Neuronal stem cell (in vitro differentiated cells): ENCODE results near the gene SELENOF.

Experiments used
- DNase-seq: peaks from one replicate; pipeline ENCODE4 v3.0.0-alpha.2; 2013; ENCODE audit warnings: low spot score
- H2AFZ ChIP-seq: one replicate; pipeline ENCODE4 v1.6.1; 2013; ENCODE audit warnings: mild to moderate bottlenecking, low read length, inconsistent platforms
- H2AK5ac ChIP-seq: 2 replicates; pipeline ENCODE4 v1.6.1; 2013; ENCODE audit warnings: low read depth, mild to moderate bottlenecking, inconsistent platforms, low read length, moderate library complexity, mixed read lengths
- H2BK120ac ChIP-seq: 2 replicates; pipeline ENCODE4 v1.6.1; 2013; ENCODE audit warnings: low read depth, mild to moderate bottlenecking, inconsistent platforms, low read length, moderate library complexity, mixed read lengths
- H2BK12ac ChIP-seq: one replicate; pipeline ENCODE4 v1.6.1; 2013; ENCODE audit warnings: low read length, inconsistent platforms
- H2BK15ac ChIP-seq: 2 replicates; pipeline ENCODE4 v1.6.1; 2013; ENCODE audit warnings: mild to moderate bottlenecking, low read length, inconsistent platforms, mixed read lengths
- H2BK5ac ChIP-seq: one replicate; pipeline ENCODE4 v1.6.1; 2013; ENCODE audit warnings: inconsistent platforms, mild to moderate bottlenecking, low read length, moderate library complexity
- H3K14ac ChIP-seq: one replicate; pipeline ENCODE4 v1.6.1; 2013; ENCODE audit warnings: low read length, inconsistent platforms
- H3K18ac ChIP-seq: 2 replicates; pipeline ENCODE4 v1.6.1; 2013; ENCODE audit warnings: low read length, inconsistent platforms
- H3K23ac ChIP-seq: 2 replicates; pipeline ENCODE4 v1.6.1; 2013; ENCODE audit warnings: low read depth, mild to moderate bottlenecking, mixed read lengths, low read length, inconsistent platforms; ENCODE audit not compliant: poor library complexity
- H3K27ac ChIP-seq: replicated peaks from 3 replicates; pipeline ENCODE4 v1.5.1; 2013; ENCODE audit warnings: low read length, inconsistent platforms
- H3K27me3 ChIP-seq, 3 experiments: 2 replicates each; pipeline ENCODE4 v1.6.1; 2013; ENCODE audit warnings: low read length in 3 of 3, mild to moderate bottlenecking in 2 of 3, inconsistent platforms in 1 of 3, low read depth in 1 of 3, mixed read lengths in 1 of 3, moderate library complexity in 1 of 3; ENCODE audit not compliant: control insufficient read depth in 3 of 3, insufficient read depth in 3 of 3
- H3K36me3 ChIP-seq, 2 donors: replicated peaks in 1 of 2; 2 replicates each; pipeline ENCODE4 v1.6.1; 2013; ENCODE audit warnings: low read length in 2 of 2; ENCODE audit not compliant: control insufficient read depth in 2 of 2, insufficient read depth in 2 of 2
- H3K4ac ChIP-seq: 2 replicates; pipeline ENCODE4 v1.6.1; 2013; ENCODE audit warnings: inconsistent platforms, mild to moderate bottlenecking, low read length, moderate library complexity
- H3K4me1 ChIP-seq, 2 donors: 1 replicate in 1 of 2; 2 replicates in 1 of 2; pipeline ENCODE4 v1.6.1; 2013; ENCODE audit warnings: low read length in 2 of 2, low read depth in 1 of 2; ENCODE audit not compliant: control insufficient read depth in 2 of 2, insufficient read depth in 1 of 2
- H3K4me2 ChIP-seq: one replicate; pipeline ENCODE4 v1.6.1; 2013; ENCODE audit warnings: mild to moderate bottlenecking, low read length, inconsistent platforms; ENCODE audit not compliant: insufficient read depth, poor library complexity, severe bottlenecking
- H3K4me3 ChIP-seq, 2 donors: 2 replicates each; pipeline ENCODE4 v1.5.1; 2013; ENCODE audit warnings: low read length in 2 of 2, mild to moderate bottlenecking in 2 of 2, inconsistent platforms in 1 of 2, moderate library complexity in 1 of 2
- H3K79me1 ChIP-seq: one replicate; pipeline ENCODE4 v1.6.1; 2013; ENCODE audit warnings: low read depth, mild to moderate bottlenecking, inconsistent platforms, low read length, moderate library complexity
- H3K9ac ChIP-seq: one replicate; pipeline ENCODE4 v1.6.1; 2013; ENCODE audit warnings: mild to moderate bottlenecking, low read depth, low read length, inconsistent platforms; ENCODE audit not compliant: poor library complexity
- H3K9me3 ChIP-seq, 2 donors: replicated peaks in 1 of 2; 2 replicates each; pipeline versions ENCODE3 to v1.6.1; 2013; ENCODE audit warnings: low read length in 2 of 2, mild to moderate bottlenecking in 2 of 2, inconsistent platforms in 1 of 2, low read depth in 1 of 2, mixed read lengths in 1 of 2, moderate library complexity in 1 of 2; ENCODE audit not compliant: control insufficient read depth in 2 of 2, insufficient read depth in 1 of 2
- H4K8ac ChIP-seq: one replicate; pipeline ENCODE4 v1.6.1; 2013; ENCODE audit warnings: low read depth, mild to moderate bottlenecking, inconsistent platforms, low read length, moderate library complexity
- H4K91ac ChIP-seq: one replicate; pipeline ENCODE4 v1.6.1; 2013; ENCODE audit warnings: low read length, low read depth, mild to moderate bottlenecking, inconsistent platforms; ENCODE audit not compliant: poor library complexity
- WGBS, 2 donors: extraction: QIAGEN DNeasy Blood & Tissue Kit; methylation state at CpG; one replicate each; pipeline ENCODE4 v1.1.7; 2013; ENCODE audit warnings: missing lambda C conversion rate in 2 of 2, mixed read lengths in 1 of 2; ENCODE audit not compliant: insufficient read length in 2 of 2, insufficient replicate concordance in 1 of 2; ENCODE audit errors: extremely low coverage in 2 of 2; 5-methylcytosine and 5-hydroxymethylcytosine counted together

The SELENOF gene

DNA sequence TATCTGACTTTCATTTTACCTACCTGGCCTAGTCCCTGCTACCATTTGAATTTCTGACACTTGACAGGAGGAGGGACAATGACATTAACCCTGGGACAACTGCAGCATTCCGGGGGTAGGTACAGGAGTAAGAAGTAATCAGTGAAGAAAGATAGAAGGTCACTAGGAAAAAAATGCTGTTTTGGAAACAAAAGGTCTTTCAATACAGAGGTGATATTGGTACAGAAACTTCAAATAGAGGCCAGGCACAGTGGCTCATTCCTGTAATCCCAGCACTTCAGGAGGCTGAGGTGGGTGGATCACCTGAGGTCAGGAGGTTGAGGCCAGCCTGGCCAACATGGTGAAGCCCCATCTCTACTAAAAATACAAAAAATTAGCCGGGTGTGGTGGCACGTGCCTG lies 68.4 kb downstream of the SELENOF start:
- no peak overlapping the region for H2BK15ac ChIP-seq
- no peak overlapping the region for H2BK120ac ChIP-seq
- no peak overlapping the region for H3K4me2 ChIP-seq
- no peaks in the 10 kb centered on the region for H3K79me1 ChIP-seq
- no peaks in the 10 kb centered on the region for H3K27me3 ChIP-seq
- no peaks in the 10 kb centered on the region for H3K9me3 ChIP-seq
- no peak for DNase-seq
- no peak overlapping the region for H2AFZ ChIP-seq
- no peak overlapping the region for H3K18ac ChIP-seq
- no peak overlapping the region for H3K4ac ChIP-seq
- no peak overlapping the region for H2BK12ac ChIP-seq
- no peak overlapping the region for H3K9ac ChIP-seq
- no peak overlapping the region for H4K91ac ChIP-seq
- no peak overlapping the region for H4K8ac ChIP-seq
- H3K14ac ChIP-seq = no peak overlapping the region
- H3K23ac ChIP-seq = no peak overlapping the region
- no peak overlapping the region for H3K27ac ChIP-seq
- no CpG with 5 or more reads among the region's 3 CpGs for WGBS, 2 donors
- H3K4me3 ChIP-seq = no peak overlapping the region
- no peaks in the 10 kb centered on the region for H3K4me1 ChIP-seq
- H2BK5ac ChIP-seq = no peak overlapping the region
- H2AK5ac ChIP-seq = no peak overlapping the region
- H3K36me3 ChIP-seq = no peaks in the 10 kb centered on the region

DNA sequence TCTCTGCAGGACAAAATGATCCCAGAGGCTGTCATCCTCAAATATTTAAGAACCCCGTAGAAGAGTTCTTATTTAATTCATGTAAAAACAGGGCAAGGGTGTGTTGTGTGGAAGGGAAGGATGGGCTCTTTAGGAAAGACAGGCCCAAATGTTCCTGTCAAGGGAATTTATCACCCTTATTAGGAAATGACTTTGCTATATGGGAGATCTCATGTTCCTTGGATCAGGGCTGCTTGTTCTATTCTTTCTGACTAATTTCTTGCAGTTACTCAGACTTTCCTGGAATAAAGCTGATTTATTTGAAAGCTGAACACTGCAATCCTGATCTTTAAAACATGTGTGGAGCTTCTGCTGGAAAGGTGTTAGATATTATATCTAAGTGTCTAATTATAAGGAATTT lies 72.8 kb downstream of the SELENOF start:
- H3K27ac ChIP-seq = no peak overlapping the region
- H2AK5ac ChIP-seq = no peak overlapping the region
- no peaks in the 10 kb centered on the region for H3K9me3 ChIP-seq
- no CpG with 5 or more reads among the region's 1 CpG for WGBS, 2 donors
- no peak overlapping the region for H3K18ac ChIP-seq
- H3K4me2 ChIP-seq = no peak overlapping the region
- H2BK15ac ChIP-seq = no peak overlapping the region
- no peak for DNase-seq
- no peak overlapping the region for H3K4me3 ChIP-seq
- H3K4me1 ChIP-seq = peaks cover 0 to 3% of the 10 kb centered on the region in 2 donors
- no peaks in the 10 kb centered on the region for H3K27me3 ChIP-seq
- no peak overlapping the region for H3K9ac ChIP-seq
- H3K36me3 ChIP-seq = no peaks in the 10 kb centered on the region
- no peak overlapping the region for H2AFZ ChIP-seq
- H4K91ac ChIP-seq = no peak overlapping the region
- H3K23ac ChIP-seq = no peak overlapping the region
- no peak overlapping the region for H3K4ac ChIP-seq
- H3K14ac ChIP-seq = no peak overlapping the region
- H2BK12ac ChIP-seq = no peak overlapping the region
- no peaks in the 10 kb centered on the region for H3K79me1 ChIP-seq
- no peak overlapping the region for H4K8ac ChIP-seq
- H2BK120ac ChIP-seq = no peak overlapping the region
- no peak overlapping the region for H2BK5ac ChIP-seq

DNA sequence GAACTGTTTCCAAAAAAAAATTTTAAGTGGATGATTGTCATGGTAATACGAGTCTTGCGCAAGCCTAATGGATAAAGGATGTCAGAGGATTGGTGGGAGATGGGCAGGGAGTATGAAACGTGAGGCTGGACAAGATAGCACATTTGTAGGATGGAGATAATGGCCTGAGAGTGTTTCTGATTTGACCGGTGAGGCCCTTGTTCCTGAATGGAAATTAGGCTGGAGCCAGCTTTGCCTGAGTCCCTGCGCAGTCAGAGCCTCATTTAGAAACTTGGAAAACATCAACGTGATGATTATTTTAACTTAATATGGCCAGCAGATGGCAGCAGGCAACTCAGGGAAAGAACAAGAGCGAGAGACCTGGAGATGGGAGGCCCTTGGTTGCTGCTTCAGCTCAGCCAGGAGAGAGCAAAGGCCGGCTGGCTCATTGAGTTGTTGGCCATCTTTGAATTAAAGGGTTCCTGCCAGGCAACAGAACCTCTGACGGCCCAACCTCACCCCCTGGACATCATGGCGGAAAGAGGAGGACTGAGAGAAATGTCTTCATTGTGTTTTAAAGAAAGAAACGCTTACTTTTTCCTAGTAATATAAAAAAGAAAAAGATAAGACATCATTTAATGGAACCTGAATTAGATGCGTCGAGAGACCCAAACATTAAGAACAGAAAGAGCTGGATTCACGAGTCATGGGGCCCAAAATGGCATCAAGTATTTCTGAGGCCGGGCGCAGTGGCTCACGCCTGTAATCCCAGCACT lies 80.3 kb downstream of the SELENOF start:
- Histone ChIP-seq H3K14ac (no peak overlapping the region), H3K9me3 (no peaks in the 10 kb centered on the region), H2BK12ac (no peak overlapping the region), H2BK120ac (no peak overlapping the region), H3K27ac (no peak overlapping the region), H3K27me3 (peaks cover 0 to 4% (median 0%) of the 10 kb centered on the region in 3 experiments), H2AK5ac (no peak overlapping the region), H3K79me1 (no peaks in the 10 kb centered on the region), H2AFZ (peak overlapping the region; percentile 76), H2BK5ac (no peak overlapping the region), H3K23ac (no peak overlapping the region), H4K91ac (no peak overlapping the region), H2BK15ac (no peak overlapping the region), H3K18ac (no peak overlapping the region), H4K8ac (no peak overlapping the region), H3K4me3 (no peak overlapping the region), H3K4me2 (no peak overlapping the region), H3K9ac (no peak overlapping the region), H3K36me3 (no peaks in the 10 kb centered on the region), H3K4ac (no peak overlapping the region), H3K4me1 (peaks cover 0 to 3% of the 10 kb centered on the region in 2 donors)
- peak; percentile 65 for DNase-seq
- whole genome bisulfite sequencing, 2 donors = no CpG with 5 or more reads among the region's 17 CpGs

DNA sequence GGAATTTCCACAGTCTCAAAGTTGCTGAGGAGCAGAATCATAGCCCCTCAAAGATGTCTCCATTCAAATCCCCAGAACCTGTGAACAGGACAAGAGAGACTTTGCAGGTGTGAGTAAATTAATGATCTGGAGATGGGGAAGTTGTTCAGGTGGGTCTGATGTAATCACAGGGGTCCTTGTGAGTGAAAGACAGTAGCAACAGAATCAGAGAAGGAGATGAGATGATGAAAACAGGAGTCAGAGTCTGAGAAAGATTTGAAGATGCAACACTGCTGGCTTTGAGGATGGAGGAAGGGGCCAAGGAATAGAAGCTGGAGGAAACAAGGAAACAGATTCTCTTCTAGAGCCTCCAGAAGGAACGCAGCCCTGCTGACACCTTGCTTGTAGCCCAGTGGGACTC lies 81.5 kb downstream of the SELENOF start:
- no peak overlapping the region for H3K4ac ChIP-seq
- H3K18ac ChIP-seq = no peak overlapping the region
- H2BK15ac ChIP-seq = no peak overlapping the region
- no peak overlapping the region for H3K27ac ChIP-seq
- no peaks in the 10 kb centered on the region for H3K79me1 ChIP-seq
- H4K91ac ChIP-seq = no peak overlapping the region
- H4K8ac ChIP-seq = no peak overlapping the region
- no peak overlapping the region for H3K14ac ChIP-seq
- H2BK5ac ChIP-seq = no peak overlapping the region
- H3K4me2 ChIP-seq = no peak overlapping the region
- no peaks in the 10 kb centered on the region for H3K36me3 ChIP-seq
- WGBS, 2 donors = no CpG with 5 or more reads among the region's 1 CpG
- peak overlapping the region; percentile 1 for H2AFZ ChIP-seq
- H3K9ac ChIP-seq = no peak overlapping the region
- no peak overlapping the region for H2BK120ac ChIP-seq
- H3K4me1 ChIP-seq = peaks cover 0 to 3% of the 10 kb centered on the region in 2 donors
- H3K4me3 ChIP-seq = no peak overlapping the region
- H3K27me3 ChIP-seq = peaks cover 0 to 4% (median 0%) of the 10 kb centered on the region in 3 experiments
- no peak overlapping the region for H2BK12ac ChIP-seq
- no peak overlapping the region for H3K23ac ChIP-seq
- no peak overlapping the region for H2AK5ac ChIP-seq
- DNase-seq = no peak
- no peaks in the 10 kb centered on the region for H3K9me3 ChIP-seq
